Measurements from ENCODE around the gene ENTREP3. TPM values are rescaled to one million over a fixed set of nuclear protein-coding genes. Genes with fewer than 3 reads are reported as not detected.
A peak's percentile ranks its signal among the peaks of the same experiment; 100 is the strongest.

The ENTREP3 gene
- total RNA-seq, 1 donor from 2014 or later = 51.9 TPM

DNA sequence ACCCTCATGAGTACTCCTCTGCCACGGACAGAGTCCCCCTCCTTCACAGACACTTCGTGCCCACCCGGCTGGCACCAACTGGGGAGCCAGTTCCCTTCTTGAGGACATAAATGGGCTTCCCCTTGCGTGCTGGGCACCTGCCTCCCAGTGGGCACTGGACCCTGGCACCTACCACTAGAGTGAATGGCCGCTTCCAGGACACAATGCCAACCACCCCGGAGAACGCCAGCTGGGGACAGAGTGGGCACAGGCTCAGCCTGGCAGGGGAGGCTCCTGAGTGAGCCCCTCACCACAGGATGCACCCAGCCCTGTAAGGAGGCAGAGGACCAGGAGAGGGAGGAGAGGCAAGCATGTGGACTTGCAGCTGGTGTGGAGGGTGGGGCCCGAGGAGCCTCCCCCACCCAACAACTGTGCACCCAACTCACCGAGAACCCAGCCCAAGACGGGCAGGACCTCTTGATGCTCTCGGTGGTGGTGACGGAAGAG is 1.0 kb downstream of the ENTREP3 start:
- TF ChIP-seq, protein P1, sequence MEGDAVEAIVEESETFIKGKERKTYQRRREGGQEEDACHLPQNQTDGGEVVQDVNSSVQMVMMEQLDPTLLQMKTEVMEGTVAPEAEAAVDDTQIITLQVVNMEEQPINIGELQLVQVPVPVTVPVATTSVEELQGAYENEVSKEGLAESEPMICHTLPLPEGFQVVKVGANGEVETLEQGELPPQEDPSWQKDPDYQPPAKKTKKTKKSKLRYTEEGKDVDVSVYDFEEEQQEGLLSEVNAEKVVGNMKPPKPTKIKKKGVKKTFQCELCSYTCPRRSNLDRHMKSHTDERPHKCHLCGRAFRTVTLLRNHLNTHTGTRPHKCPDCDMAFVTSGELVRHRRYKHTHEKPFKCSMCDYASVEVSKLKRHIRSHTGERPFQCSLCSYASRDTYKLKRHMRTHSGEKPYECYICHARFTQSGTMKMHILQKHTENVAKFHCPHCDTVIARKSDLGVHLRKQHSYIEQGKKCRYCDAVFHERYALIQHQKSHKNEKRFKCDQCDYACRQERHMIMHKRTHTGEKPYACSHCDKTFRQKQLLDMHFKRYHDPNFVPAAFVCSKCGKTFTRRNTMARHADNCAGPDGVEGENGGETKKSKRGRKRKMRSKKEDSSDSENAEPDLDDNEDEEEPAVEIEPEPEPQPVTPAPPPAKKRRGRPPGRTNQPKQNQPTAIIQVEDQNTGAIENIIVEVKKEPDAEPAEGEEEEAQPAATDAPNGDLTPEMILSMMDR (IDR thresholded peaks at IDR 0.05; ENCODE audit: unreplicated experiment) = no peak
- H3K27ac Mint-ChIP-seq = peak overlapping the region; percentile 76
- no peaks in the 10 kb centered on the region for H3K27me3 Mint-ChIP-seq (ENCODE audit: low read depth)
- H3K4me3 Mint-ChIP-seq = peak overlapping the region; percentile 75
- no peaks in the 10 kb centered on the region for H3K9me3 Mint-ChIP-seq
- no peak for DNase-seq (ENCODE audit: low spot score in 2 of 2, unreplicated experiment in 2 of 2)
- peaks cover 14% of the 10 kb centered on the region for H3K36me3 Mint-ChIP-seq
- H3K4me1 Mint-ChIP-seq = peaks cover 30% of the 10 kb centered on the region

DNA sequence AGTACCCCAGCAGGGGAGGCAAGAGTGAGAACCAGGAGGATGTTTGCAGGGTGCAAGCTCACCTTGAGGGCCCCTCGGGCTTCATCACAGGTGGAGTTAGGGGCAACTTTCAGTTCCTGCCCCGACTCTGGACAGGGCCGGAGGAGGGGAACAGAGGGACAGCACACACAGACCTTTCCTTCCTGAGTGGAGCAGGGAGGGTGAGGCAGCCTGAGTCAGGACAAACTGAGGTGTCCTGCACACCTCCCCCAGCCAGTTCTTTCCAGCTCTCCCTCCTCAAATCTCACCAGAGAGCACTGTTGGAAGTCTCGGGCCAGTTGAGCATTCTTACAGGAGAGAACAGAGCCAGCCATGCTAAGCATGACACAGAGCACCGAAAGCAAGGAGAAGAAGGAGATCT is 1.5 kb downstream of the ENTREP3 start:
- no peak for DNase-seq (ENCODE audit: low spot score in 2 of 2, unreplicated experiment in 2 of 2)
- no peaks in the 10 kb centered on the region for H3K9me3 Mint-ChIP-seq
- H3K27me3 Mint-ChIP-seq (ENCODE audit: low read depth) = no peaks in the 10 kb centered on the region
- TF ChIP-seq, protein P1 (IDR thresholded peaks at IDR 0.05; ENCODE audit: unreplicated experiment) = no peak
- H3K36me3 Mint-ChIP-seq = peaks cover 14% of the 10 kb centered on the region
- H3K27ac Mint-ChIP-seq = peak overlapping the region; percentile 76
- peaks cover 30% of the 10 kb centered on the region for H3K4me1 Mint-ChIP-seq
- peak overlapping the region; percentile 75 for H3K4me3 Mint-ChIP-seq

DNA sequence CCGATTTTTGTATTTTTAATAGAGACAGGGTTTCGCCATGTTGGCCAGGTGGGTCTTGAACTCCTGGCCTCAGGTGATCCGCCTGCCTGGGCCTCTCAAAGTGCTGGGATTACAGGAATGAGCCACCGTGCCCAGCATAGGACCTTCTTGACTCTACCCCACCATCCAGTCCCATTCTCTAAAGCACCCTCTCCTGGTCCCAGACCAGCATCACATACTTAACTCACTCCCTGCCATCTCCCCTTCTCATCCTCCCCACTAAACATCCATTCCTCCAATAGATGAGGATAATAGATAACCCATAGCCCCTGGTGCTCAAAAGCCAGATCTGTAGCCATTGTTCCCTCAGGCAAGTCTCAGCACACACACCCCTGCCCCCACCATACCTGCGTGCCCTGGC is 2.1 kb downstream of the ENTREP3 start:
- Mint-ChIP-seq H3K9me3 (no peaks in the 10 kb centered on the region), H3K4me3 (peak overlapping the region; percentile 75), H3K27me3 (ENCODE audit: low read depth) (no peaks in the 10 kb centered on the region), H3K27ac (peak overlapping the region; percentile 76), H3K4me1 (peaks cover 30% of the 10 kb centered on the region), H3K36me3 (peaks cover 16% of the 10 kb centered on the region)
- DNase-seq (ENCODE audit: low spot score in 2 of 2, unreplicated experiment in 2 of 2) = no peak
- TF ChIP-seq, protein P1 (IDR thresholded peaks at IDR 0.05; ENCODE audit: unreplicated experiment) = no peak

DNA sequence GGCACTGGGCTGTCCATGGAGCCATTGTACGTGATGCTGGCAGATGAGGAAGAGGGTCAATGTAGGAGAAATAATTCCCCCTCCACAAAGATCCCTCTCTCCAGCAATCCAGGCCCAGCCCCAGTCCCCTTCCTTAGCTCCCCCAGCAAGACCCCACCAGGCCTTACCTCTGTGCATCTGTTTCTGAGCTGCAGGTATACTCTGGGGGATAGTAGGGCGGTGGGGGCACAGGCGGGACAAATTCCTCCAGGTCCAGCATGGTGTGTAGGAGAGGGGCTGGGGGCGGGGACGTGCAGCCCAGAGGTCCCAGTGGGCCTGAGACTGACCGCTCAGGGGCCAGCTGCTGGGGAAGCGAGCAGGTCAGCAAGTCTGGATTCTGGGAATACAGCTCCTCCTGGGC is 3.7 kb downstream of the ENTREP3 start:
- H3K27ac Mint-ChIP-seq = no peak overlapping the region
- DNase-seq (ENCODE audit: low spot score in 2 of 2, unreplicated experiment in 2 of 2) = no peak

DNA sequence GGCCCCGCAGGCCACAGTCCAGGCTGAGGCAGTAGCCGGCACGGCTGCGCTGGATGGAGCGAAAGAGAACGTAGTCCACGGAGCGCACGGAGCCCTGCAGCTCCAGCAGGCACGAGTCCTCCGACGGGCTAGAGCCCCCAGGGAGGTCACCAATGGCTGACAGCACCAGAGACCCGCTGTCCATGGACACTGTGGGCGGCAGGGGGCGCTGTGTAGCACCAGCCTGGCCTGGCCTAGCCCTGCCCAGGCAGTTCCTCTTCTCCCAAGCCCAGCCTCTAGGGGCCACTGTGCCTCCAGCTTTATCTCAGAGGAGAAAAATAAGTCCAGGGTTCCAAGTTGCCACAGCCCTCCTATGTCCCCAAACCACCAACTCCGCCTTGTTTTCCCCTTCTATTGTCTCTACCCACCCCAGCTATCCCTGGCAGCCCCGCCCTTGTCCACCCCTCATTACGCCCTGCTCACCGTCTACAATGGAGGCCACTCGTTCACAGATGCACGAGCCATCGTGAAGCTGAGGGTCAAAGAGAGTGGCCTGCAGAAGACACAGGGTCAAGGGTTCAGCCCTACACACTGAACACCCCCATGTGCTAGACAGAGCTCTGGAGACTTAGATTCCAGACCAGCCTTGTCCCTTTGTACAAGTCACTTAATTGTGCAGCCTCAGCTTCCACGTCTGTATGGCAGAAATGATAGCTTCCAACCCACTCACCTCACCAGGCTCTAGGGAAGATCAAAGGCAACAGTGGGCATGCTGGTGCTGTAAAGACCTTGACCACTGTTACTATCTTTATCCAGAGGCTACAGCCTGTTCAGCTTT is 4.4 kb downstream of the ENTREP3 start:
- peak; percentile 84 to 99 for DNase-seq (ENCODE audit: low spot score in 2 of 2, unreplicated experiment in 2 of 2)
- peak overlapping the region; percentile 47 for H3K27ac Mint-ChIP-seq
- TF ChIP-seq, protein P1 (IDR thresholded peaks at IDR 0.05; ENCODE audit: unreplicated experiment) = peak; percentile 94
- peaks cover 6% of the 10 kb centered on the region for H3K36me3 Mint-ChIP-seq
- H3K4me3 Mint-ChIP-seq = peak overlapping the region; percentile 39
- no peaks in the 10 kb centered on the region for H3K27me3 Mint-ChIP-seq (ENCODE audit: low read depth)
- peaks cover 29% of the 10 kb centered on the region for H3K4me1 Mint-ChIP-seq
- H3K9me3 Mint-ChIP-seq = no peaks in the 10 kb centered on the region

More for the DNA sequence above, 3.7 kb downstream of the ENTREP3 start:
- Mint-ChIP-seq H3K9me3 (no peaks in the 10 kb centered on the region), H3K4me3 (no peak overlapping the region), H3K27me3 (ENCODE audit: low read depth) (no peaks in the 10 kb centered on the region), H3K4me1 (peaks cover 30% of the 10 kb centered on the region), H3K36me3 (peaks cover 7% of the 10 kb centered on the region)
- TF ChIP-seq, protein P1 (IDR thresholded peaks at IDR 0.05; ENCODE audit: unreplicated experiment) = no peak

Measured in mesothelial cell of epicardium (in vitro differentiated cells).